Stimulated activated CD8-positive, alpha-beta memory T cell treated with anti-CD3 and anti-CD28 coated beads, Interleukin-2, amount 100 ng/mL, for 48 hours (primary cell): ENCODE results near the gene ZNF787.
"Not testable (repeated sequence)": the region's sequence is repeated elsewhere in the genome, so short reads cannot be mapped to it uniquely, and the experiment has no call there.

Source experiments
- DNase-seq, 2 donors: peaks; one replicate each; pipeline ENCODE4 v3.0.0-alpha.2; 2020; ENCODE audit warnings: low read depth in 2 of 2

The ZNF787 gene

GRCh38 chr19:56105831-56106396 lies 15.2 kb downstream of the ZNF787 start:
- not testable (repeated sequence) for DNase-seq

- DNase-seq = no peak
Measured at GRCh38 chr19:56105090-56105701, 15.9 kb downstream of the ZNF787 start.

GRCh38 chr19:56104423-56104822 lies 16.7 kb downstream of the ZNF787 start:
- no peak for DNase-seq

GRCh38 chr19:56103027-56103614 lies 18.0 kb downstream of the ZNF787 start:
- no peak for DNase-seq

GRCh38 chr19:56101746-56102535 lies 19.2 kb downstream of the ZNF787 start:
- DNase-seq = no peak

- DNase-seq = no peak
Measured at GRCh38 chr19:56101095-56101494, 20.0 kb downstream of the ZNF787 start.

GRCh38 chr19:56099638-56100539 lies 21.2 kb downstream of the ZNF787 start:
- no peak for DNase-seq

GRCh38 chr19:56098731-56099568 lies 22.1 kb downstream of the ZNF787 start:
- no peak for DNase-seq

GRCh38 chr19:56098237-56098636 lies 22.9 kb downstream of the ZNF787 start:
- not testable (repeated sequence) for DNase-seq

GRCh38 chr19:56097776-56098175 lies 23.3 kb downstream of the ZNF787 start:
- no peak for DNase-seq

- DNase-seq = no peak
Measured at GRCh38 chr19:56097306-56097705, 23.8 kb downstream of the ZNF787 start.

- DNase-seq = no peak
Measured at GRCh38 chr19:56096665-56097064, 24.4 kb downstream of the ZNF787 start.

- no peak for DNase-seq
Measured at GRCh38 chr19:56094449-56094848, 26.6 kb downstream of the ZNF787 start.

GRCh38 chr19:56092685-56093631 lies 28.1 kb downstream of the ZNF787 start:
- no peak for DNase-seq

- DNase-seq = no peak
Measured at GRCh38 chr19:56091751-56092546, 29.1 kb downstream of the ZNF787 start.

GRCh38 chr19:56091066-56091490 lies 30.0 kb downstream of the ZNF787 start:
- DNase-seq = no peak

GRCh38 chr19:56089344-56089743 lies 31.8 kb downstream of the ZNF787 start:
- DNase-seq = no peak

- DNase-seq = no peak
Measured at GRCh38 chr19:56088497-56089215, 32.4 kb downstream of the ZNF787 start.
